SK-N-MC (cell line): ENCODE data around the gene PCDH15.
"Not testable (repeated sequence)": the region's sequence is repeated elsewhere in the genome, so short reads cannot be mapped to it uniquely, and the experiment has no call there.

ENCODE experiments used
- DNase-seq: peaks from one replicate; pipeline ENCODE4 v3.0.0-alpha.2; 2011; ENCODE audit warnings: low read depth, low spot score
- H3K27ac ChIP-seq: fragments of 200-600 bp; sonication (generic); 2 replicates; pipeline ENCODE4 v1.5.1; 2016; ENCODE audit warnings: mixed run types
- H3K36me3 ChIP-seq: fragments of 200-600 bp; sonication (generic); 2 replicates; pipeline ENCODE4 v1.6.1; 2017; ENCODE audit warnings: antibody characterized with exemption, low read length, mixed read lengths; ENCODE audit not compliant: insufficient read depth
- H3K4me3 ChIP-seq: fragments of 200-600 bp; sonication (generic); 2 replicates; pipeline ENCODE4 v1.5.1; 2016
- H3K9ac ChIP-seq: fragments of 200-600 bp; sonication (generic); 2 replicates; pipeline ENCODE4 v1.8.0; 2017; ENCODE audit warnings: mixed run types, mixed read lengths; ENCODE audit not compliant: insufficient read length
- H3K9me3 ChIP-seq: fragments of 200-600 bp; sonication (generic); 2 replicates; pipeline ENCODE4 v1.6.1; 2017; ENCODE audit warnings: low read depth, mild to moderate bottlenecking, antibody characterized with exemption, low read length, moderate library complexity, mixed read lengths
- EZH2 ChIP-seq: fragments of 200-600 bp; sonication (generic); IDR thresholded peaks from one replicate; pipeline ENCODE4 v1.6.1; 2017; ENCODE audit warnings: antibody characterized with exemption
- FOXP2 ChIP-seq: optimal IDR thresholded peaks from 2 replicates; pipeline ENCODE3; 2011; ENCODE audit warnings: mild to moderate bottlenecking, moderate library complexity; ENCODE audit not compliant: insufficient read depth; ENCODE audit errors: extremely low read length, control extremely low read depth
- POLR2AphosphoS5 ChIP-seq: IDR thresholded peaks from 2 replicates; pipeline ENCODE4 v1.6.1; 2012; ENCODE audit warnings: mild to moderate bottlenecking, low read depth, low read length, borderline replicate concordance

Gene PCDH15

DNA sequence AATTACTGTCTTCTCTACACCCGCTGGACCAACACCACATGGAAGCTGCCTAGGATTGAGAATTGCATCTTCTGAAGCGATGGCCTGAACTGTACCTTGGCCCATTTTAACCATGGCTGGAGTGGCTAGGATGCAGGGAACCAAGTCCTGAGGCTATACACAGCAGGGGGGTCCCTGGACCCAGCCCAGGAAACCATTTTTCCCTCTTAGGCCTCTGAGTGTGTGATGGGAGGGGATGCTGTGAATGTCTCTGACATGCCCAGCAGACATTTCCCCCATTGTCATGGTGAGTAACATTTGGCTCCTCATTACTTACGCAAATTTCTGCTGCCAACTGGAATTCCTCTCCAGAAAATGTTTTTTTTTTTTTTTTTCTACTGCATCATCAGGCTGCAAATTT lies 822.7 kb downstream of the PCDH15 start:
- H3K9me3 ChIP-seq: no peaks in the 10 kb centered on the region
- no peak for DNase-seq
- no peak overlapping the region for H3K9ac ChIP-seq
- no peaks in the 10 kb centered on the region for H3K36me3 ChIP-seq
- H3K27ac ChIP-seq: no peak overlapping the region
- H3K4me3 ChIP-seq: no peak overlapping the region
- TF ChIP-seq EZH2 (no peak), FOXP2 (no peak), POLR2AphosphoS5 (no peak)

DNA sequence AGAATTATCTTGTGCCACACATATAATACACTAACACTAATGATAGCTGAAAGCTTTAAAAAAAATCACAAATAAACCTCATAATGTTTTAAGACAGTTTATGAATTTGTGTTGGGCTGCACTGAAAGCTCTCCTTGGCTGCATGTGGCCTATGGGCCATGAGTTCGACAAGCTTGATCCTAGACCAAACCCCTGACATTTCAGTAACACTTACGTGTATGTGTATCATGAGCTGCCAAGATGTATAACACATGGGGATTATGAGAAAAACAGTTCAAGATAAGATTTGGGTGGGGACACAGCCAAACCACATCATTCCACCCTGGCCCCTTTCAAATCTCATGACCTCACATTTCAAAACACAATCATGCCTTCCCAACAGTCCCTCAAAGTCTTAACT lies 823.8 kb downstream of the PCDH15 start:
- Histone ChIP-seq H3K9ac (no peak overlapping the region), H3K9me3 (no peaks in the 10 kb centered on the region), H3K27ac (no peak overlapping the region), H3K4me3 (no peak overlapping the region), H3K36me3 (no peaks in the 10 kb centered on the region)
- no peak for TF ChIP-seq FOXP2
- no peak for DNase-seq

DNA sequence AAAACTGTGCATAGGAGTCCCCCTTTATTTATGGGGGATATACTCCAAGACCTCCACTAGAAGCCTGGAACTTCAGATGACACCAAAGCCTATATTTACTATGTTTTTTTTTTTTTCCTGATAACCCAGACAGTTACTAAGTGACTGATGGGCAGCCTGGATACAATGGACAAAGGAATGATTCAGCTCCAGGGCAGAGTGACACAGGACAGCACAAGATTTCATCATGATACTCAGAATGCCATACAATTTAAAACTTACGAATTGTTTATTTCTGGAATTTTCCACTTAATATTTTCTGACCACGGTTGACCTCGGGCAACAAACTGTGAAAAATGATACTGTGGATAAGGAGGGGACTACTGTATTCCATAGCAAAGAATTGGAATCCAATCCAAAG lies 843.6 kb downstream of the PCDH15 start:
- no peak overlapping the region for H3K4me3 ChIP-seq
- H3K9ac ChIP-seq: no peak overlapping the region
- no peaks in the 10 kb centered on the region for H3K36me3 ChIP-seq
- no peak overlapping the region for H3K27ac ChIP-seq
- H3K9me3 ChIP-seq: no peaks in the 10 kb centered on the region
- TF ChIP-seq POLR2AphosphoS5: no peak
- TF ChIP-seq FOXP2: no peak
- TF ChIP-seq EZH2: no peak
- DNase-seq: no peak

DNA sequence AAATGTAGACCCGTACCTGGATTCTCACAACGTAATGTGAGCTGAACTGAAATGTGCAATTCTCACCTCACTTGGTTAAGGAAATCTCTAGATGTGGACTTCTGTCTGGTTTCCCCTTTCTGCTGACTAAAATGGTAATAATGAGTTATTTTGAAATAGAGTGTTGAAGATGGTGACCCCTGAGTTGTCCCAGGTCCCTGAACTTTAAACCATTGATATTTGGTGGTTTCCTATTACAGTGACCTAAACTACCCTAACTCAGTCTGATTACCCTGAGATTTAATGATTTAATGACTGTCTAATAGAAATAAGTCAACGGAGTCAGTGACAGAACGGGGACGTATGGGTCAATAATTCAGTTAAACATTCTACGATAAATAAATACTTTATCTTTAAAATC lies 845.9 kb downstream of the PCDH15 start:
- DNase-seq: no peak

GRCh38 chr10:53952698-53953630 lies 848.1 kb downstream of the PCDH15 start:
- DNase-seq: no peak
- Histone ChIP-seq H3K4me3 (no peak overlapping the region), H3K9me3 (no peaks in the 10 kb centered on the region), H3K9ac (no peak overlapping the region), H3K27ac (no peak overlapping the region), H3K36me3 (no peaks in the 10 kb centered on the region)
- TF ChIP-seq EZH2 (no peak), FOXP2 (no peak), POLR2AphosphoS5 (no peak)

More for the DNA sequence above, 845.9 kb downstream of the PCDH15 start:
- Histone ChIP-seq H3K27ac (no peak overlapping the region), H3K4me3 (no peak overlapping the region), H3K9me3 (no peaks in the 10 kb centered on the region), H3K36me3 (no peaks in the 10 kb centered on the region), H3K9ac (no peak overlapping the region)
- TF ChIP-seq FOXP2: no peak
- TF ChIP-seq POLR2AphosphoS5: no peak
- no peak for TF ChIP-seq EZH2

- Histone ChIP-seq H3K9me3 (no peaks in the 10 kb centered on the region), H3K27ac (no peak overlapping the region), H3K4me3 (no peak overlapping the region), H3K36me3 (no peaks in the 10 kb centered on the region), H3K9ac (no peak overlapping the region)
- TF ChIP-seq POLR2AphosphoS5: no peak
- TF ChIP-seq EZH2: no peak
- no peak for TF ChIP-seq FOXP2
- DNase-seq: no peak
Observed at GRCh38 chr10:53939654-53940053, 861.4 kb downstream of the PCDH15 start.

DNA sequence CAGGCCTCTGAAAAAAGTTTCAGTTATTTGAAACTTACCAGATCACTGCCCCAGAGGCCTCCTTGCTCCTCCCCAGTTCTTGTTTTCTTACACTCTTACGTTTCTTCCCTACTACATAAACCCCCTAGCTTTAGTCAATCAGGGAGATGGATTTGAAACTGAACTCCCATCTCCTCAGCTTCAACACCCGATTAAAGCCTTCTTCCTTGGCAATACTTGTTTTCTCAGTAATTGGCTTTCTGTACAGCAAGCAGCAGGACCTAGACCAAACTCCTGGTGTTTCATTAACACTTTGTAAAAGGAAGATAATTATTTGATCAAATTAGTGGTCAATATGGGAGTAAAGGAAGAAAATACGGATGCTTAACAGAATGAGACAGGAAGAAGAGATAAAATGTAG lies 870.4 kb downstream of the PCDH15 start:
- Histone ChIP-seq H3K9ac (no peak overlapping the region), H3K4me3 (no peak overlapping the region), H3K9me3 (no peaks in the 10 kb centered on the region), H3K27ac (no peak overlapping the region), H3K36me3 (no peaks in the 10 kb centered on the region)
- TF ChIP-seq EZH2 (no peak), POLR2AphosphoS5 (no peak), FOXP2 (no peak)
- DNase-seq: no peak

- not testable (repeated sequence) for H3K27ac ChIP-seq, H3K9ac ChIP-seq, H3K36me3 ChIP-seq, DNase-seq, H3K4me3 ChIP-seq, H3K9me3 ChIP-seq
Observed at GRCh38 chr10:53924051-53924700, 876.9 kb downstream of the PCDH15 start.
